PFSK-1 (cell line): Measurements from ENCODE around the gene UBE2J2.

Source experiments
- POLR2AphosphoS5 ChIP-seq: IDR thresholded peaks from 2 replicates; pipeline ENCODE4 v1.6.1; 2012; ENCODE audit warnings: low read depth, mild to moderate bottlenecking, control low read depth, low read length, moderate library complexity
- TF ChIP-seq, protein P1 (sequence below), 2 experiments: IDR thresholded peaks; 2 replicates each; pipeline versions ENCODE4 v1.6.1 to v1.8.0; 2011 to 2012; ENCODE audit warnings: low read depth in 2 of 2, low read length in 2 of 2, control low read depth in 1 of 2, inconsistent platforms in 1 of 2, mild to moderate bottlenecking in 1 of 2, moderate library complexity in 1 of 2; ENCODE audit not compliant: insufficient read depth in 1 of 2

DNA sequence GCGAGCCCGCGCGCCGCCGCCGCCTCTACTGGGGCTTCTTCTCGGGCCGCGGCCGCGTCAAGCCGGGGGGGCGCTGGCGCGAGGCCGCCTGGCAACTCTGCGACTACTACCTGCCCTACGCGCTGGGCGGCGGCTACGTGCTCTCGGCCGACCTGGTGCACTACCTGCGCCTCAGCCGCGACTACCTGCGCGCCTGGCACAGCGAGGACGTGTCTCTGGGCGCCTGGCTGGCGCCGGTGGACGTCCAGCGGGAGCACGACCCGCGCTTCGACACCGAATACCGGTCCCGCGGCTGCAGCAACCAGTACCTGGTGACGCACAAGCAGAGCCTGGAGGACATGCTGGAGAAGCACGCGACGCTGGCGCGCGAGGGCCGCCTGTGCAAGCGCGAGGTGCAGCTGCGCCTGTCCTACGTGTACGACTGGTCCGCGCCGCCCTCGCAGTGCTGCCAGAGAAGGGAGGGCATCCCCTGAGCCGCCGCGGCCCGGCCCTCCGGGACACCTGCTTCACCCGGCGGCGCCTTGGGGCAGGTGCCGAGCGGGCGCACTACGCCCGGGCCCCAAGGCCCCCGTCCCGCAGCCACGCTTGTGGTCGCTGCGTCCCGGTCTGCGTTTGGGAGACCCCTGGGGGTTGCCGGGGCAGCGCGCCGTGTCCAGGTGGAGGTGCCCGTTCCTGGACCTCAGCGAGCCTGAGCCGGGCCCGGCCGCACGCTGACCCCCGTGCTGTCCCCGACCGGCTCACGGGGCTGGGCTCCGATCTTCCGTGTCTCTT, 40.7 kb downstream of the UBE2J2 start:
- no peak for TF ChIP-seq POLR2AphosphoS5
- TF ChIP-seq, protein P1, sequence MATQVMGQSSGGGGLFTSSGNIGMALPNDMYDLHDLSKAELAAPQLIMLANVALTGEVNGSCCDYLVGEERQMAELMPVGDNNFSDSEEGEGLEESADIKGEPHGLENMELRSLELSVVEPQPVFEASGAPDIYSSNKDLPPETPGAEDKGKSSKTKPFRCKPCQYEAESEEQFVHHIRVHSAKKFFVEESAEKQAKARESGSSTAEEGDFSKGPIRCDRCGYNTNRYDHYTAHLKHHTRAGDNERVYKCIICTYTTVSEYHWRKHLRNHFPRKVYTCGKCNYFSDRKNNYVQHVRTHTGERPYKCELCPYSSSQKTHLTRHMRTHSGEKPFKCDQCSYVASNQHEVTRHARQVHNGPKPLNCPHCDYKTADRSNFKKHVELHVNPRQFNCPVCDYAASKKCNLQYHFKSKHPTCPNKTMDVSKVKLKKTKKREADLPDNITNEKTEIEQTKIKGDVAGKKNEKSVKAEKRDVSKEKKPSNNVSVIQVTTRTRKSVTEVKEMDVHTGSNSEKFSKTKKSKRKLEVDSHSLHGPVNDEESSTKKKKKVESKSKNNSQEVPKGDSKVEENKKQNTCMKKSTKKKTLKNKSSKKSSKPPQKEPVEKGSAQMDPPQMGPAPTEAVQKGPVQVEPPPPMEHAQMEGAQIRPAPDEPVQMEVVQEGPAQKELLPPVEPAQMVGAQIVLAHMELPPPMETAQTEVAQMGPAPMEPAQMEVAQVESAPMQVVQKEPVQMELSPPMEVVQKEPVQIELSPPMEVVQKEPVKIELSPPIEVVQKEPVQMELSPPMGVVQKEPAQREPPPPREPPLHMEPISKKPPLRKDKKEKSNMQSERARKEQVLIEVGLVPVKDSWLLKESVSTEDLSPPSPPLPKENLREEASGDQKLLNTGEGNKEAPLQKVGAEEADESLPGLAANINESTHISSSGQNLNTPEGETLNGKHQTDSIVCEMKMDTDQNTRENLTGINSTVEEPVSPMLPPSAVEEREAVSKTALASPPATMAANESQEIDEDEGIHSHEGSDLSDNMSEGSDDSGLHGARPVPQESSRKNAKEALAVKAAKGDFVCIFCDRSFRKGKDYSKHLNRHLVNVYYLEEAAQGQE (IDR thresholded peaks at IDR 0.05; ENCODE audit: insufficient read depth in 1 of 2, low read depth in 2 of 2, low read length in 2 of 2) = no peak
